Smooth muscle cell (in vitro differentiated cells): Measurements from ENCODE around the gene GOSR2. TPM values are rescaled to one million over a fixed set of nuclear protein-coding genes. Genes with fewer than 3 reads are reported as not detected.

Source experiments
- DNase-seq: peaks from one replicate; lab custom pipeline; 2025; ENCODE audit not compliant: unreplicated experiment; lab: John Stamatoyannopoulos, UW
- H2AFZ ChIP-seq: fragments of 200-600 bp; sonication (generic); 2 replicates; pipeline ENCODE4 v1.6.0; 2016; ENCODE audit warnings: antibody characterized with exemption, low read depth, mild to moderate bottlenecking
- H3F3A ChIP-seq: fragments of 200-600 bp; sonication (generic); 2 replicates; pipeline ENCODE4 v1.6.0; 2017; ENCODE audit warnings: antibody characterized with exemption, low read depth
- H3K27ac ChIP-seq: fragments of 200-600 bp; sonication (generic); 2 replicates; pipeline ENCODE4 v1.5.1; 2016; ENCODE audit warnings: low read depth, mild to moderate bottlenecking
- H3K27me3 ChIP-seq: fragments of 200-600 bp; sonication (generic); 2 replicates; pipeline ENCODE4 v1.6.1; 2016; ENCODE audit warnings: low read depth, mild to moderate bottlenecking
- H3K36me3 ChIP-seq: fragments of 200-600 bp; sonication (generic); 2 replicates; pipeline ENCODE4 v1.5.1; 2016; ENCODE audit warnings: low read depth
- H3K4me1 ChIP-seq: fragments of 200-600 bp; sonication (generic); 2 replicates; pipeline ENCODE4 v1.5.1; 2016; ENCODE audit warnings: low read depth
- H3K4me2 ChIP-seq: fragments of 200-600 bp; sonication (generic); 2 replicates; pipeline ENCODE4 v1.6.0; 2016; ENCODE audit warnings: mild to moderate bottlenecking
- H3K4me3 ChIP-seq: fragments of 200-600 bp; sonication (generic); 2 replicates; pipeline ENCODE4 v1.5.1; 2016; ENCODE audit warnings: mild to moderate bottlenecking
- H3K79me2 ChIP-seq: fragments of 200-600 bp; sonication (generic); 2 replicates; pipeline ENCODE4 v1.6.0; 2016; ENCODE audit warnings: low read depth, mild to moderate bottlenecking
- H3K9ac ChIP-seq: fragments of 200-600 bp; sonication (generic); 2 replicates; pipeline ENCODE4 v1.6.0; 2016; ENCODE audit warnings: low read depth
- H3K9me3 ChIP-seq: fragments of 200-600 bp; sonication (generic); replicated peaks from 2 replicates; pipeline ENCODE4 v1.5.1; 2016; ENCODE audit warnings: low read depth
- H4K20me1 ChIP-seq: fragments of 200-600 bp; sonication (generic); 2 replicates; pipeline ENCODE4 v1.6.0; 2016; ENCODE audit warnings: low read depth
- CTCF ChIP-seq: fragments of 200-600 bp; sonication (generic); IDR thresholded peaks from 2 replicates; pipeline ENCODE4 v1.5.1; 2017; ENCODE audit warnings: borderline replicate concordance, mild to moderate bottlenecking, antibody characterized with exemption; ENCODE audit not compliant: insufficient read depth, poor library complexity, severe bottlenecking
- WGBS: methylation state at CpG from one replicate; pipeline ENCODE4 v1.1.7; 2016; ENCODE audit warnings: low lambda C conversion rate; 5-methylcytosine and 5-hydroxymethylcytosine counted together
- polyA plus RNA-seq: library from polyadenylated mRNA; unstranded; fragments of >200 nt; fragmentation: Nextera tagmentation; extraction: Ambion mirVana; gene quantifications from 2 replicates; pipeline ENCODE4 v1.2.1, GENCODE V29; 2016
- total RNA-seq: library from RNA; depleted of rRNA; stranded (reverse); fragments of >200 nt; gene quantifications from 2 replicates; pipeline ENCODE4 v1.2.3, GENCODE V29; 2014

The GOSR2 gene
- total and polyA plus RNA-seq, 2 experiments from 2014 or later: 38.0 to 64.5 TPM

DNA sequence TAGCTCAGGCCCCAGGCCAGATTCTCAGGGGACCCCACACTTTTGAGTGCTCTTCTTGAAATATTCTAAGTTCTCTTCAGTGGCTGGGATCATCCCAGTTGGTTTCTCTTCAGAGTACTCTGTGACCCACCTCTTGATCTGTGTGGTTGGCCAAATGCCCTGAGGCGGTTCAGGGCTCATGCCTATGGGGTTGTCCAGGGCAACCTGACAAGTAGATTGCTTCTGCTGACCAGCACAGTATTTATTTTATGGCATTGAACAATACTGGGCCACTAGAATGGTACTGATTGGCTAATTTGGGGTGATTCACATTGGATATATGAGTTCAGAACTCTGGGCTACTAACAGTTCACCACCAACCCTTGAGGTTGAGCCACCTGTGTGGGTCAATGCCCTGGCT, 7.4 kb upstream of the GOSR2 start:
- 4% methylated on average over 1 of the region's 1 CpG for WGBS
- TF ChIP-seq CTCF: no peak
- no peaks in the 10 kb centered on the region for H3F3A ChIP-seq
- H3K27ac ChIP-seq: no peak overlapping the region
- H3K36me3 ChIP-seq: no peaks in the 10 kb centered on the region
- no peaks in the 10 kb centered on the region for H3K27me3 ChIP-seq
- H2AFZ ChIP-seq: no peak overlapping the region
- H3K4me3 ChIP-seq: no peak overlapping the region
- DNase-seq: no peak
- H3K4me2 ChIP-seq: no peak overlapping the region
- no peaks in the 10 kb centered on the region for H4K20me1 ChIP-seq
- H3K4me1 ChIP-seq: no peaks in the 10 kb centered on the region
- H3K79me2 ChIP-seq: no peaks in the 10 kb centered on the region
- no peak overlapping the region for H3K9ac ChIP-seq
- no peaks in the 10 kb centered on the region for H3K9me3 ChIP-seq

- Histone ChIP-seq H3F3A (no peaks in the 10 kb centered on the region), H4K20me1 (no peaks in the 10 kb centered on the region), H3K9ac (no peak overlapping the region), H3K9me3 (no peaks in the 10 kb centered on the region), H3K27ac (no peak overlapping the region), H3K36me3 (no peaks in the 10 kb centered on the region), H3K79me2 (no peaks in the 10 kb centered on the region), H3K4me1 (no peaks in the 10 kb centered on the region), H2AFZ (no peak overlapping the region), H3K27me3 (no peaks in the 10 kb centered on the region), H3K4me3 (no peak overlapping the region), H3K4me2 (no peak overlapping the region)
- no peak for DNase-seq
- WGBS: 89% methylated on average over 2 of the region's 2 CpGs
- TF ChIP-seq CTCF: no peak
Observed at GRCh38 chr17:46916211-46916610, 6.7 kb upstream of the GOSR2 start.

- no peak overlapping the region for H3K4me2 ChIP-seq
- 94% methylated on average over 3 of the region's 3 CpGs for WGBS
- no peak for TF ChIP-seq CTCF
Observed at GRCh38 chr17:46916623-46917022, 6.3 kb upstream of the GOSR2 start.

GRCh38 chr17:46917041-46917440, 5.9 kb upstream of the GOSR2 start:
- DNase-seq: no peak
- no peaks in the 10 kb centered on the region for H3K36me3 ChIP-seq
- H3K27me3 ChIP-seq: no peaks in the 10 kb centered on the region
- TF ChIP-seq CTCF: no peak
- no peaks in the 10 kb centered on the region for H3K4me1 ChIP-seq
- H2AFZ ChIP-seq: no peak overlapping the region
- H3K27ac ChIP-seq: no peak overlapping the region
- H3F3A ChIP-seq: no peaks in the 10 kb centered on the region
- no peak overlapping the region for H3K4me3 ChIP-seq
- H3K79me2 ChIP-seq: no peaks in the 10 kb centered on the region
- no peak overlapping the region for H3K9ac ChIP-seq
- H4K20me1 ChIP-seq: no peaks in the 10 kb centered on the region
- H3K9me3 ChIP-seq: no peaks in the 10 kb centered on the region
- H3K4me2 ChIP-seq: no peak overlapping the region

More at GRCh38 chr17:46916623-46917022, 6.3 kb upstream of the GOSR2 start:
- H3F3A ChIP-seq: no peaks in the 10 kb centered on the region
- no peaks in the 10 kb centered on the region for H3K9me3 ChIP-seq
- no peaks in the 10 kb centered on the region for H4K20me1 ChIP-seq
- H3K27ac ChIP-seq: no peak overlapping the region
- H3K27me3 ChIP-seq: no peaks in the 10 kb centered on the region
- DNase-seq: no peak
- no peaks in the 10 kb centered on the region for H3K4me1 ChIP-seq
- no peak overlapping the region for H2AFZ ChIP-seq
- no peak overlapping the region for H3K4me3 ChIP-seq
- no peaks in the 10 kb centered on the region for H3K36me3 ChIP-seq
- H3K79me2 ChIP-seq: no peaks in the 10 kb centered on the region
- H3K9ac ChIP-seq: no peak overlapping the region
